ENCODE measurements around the gene PMCH.
"Not testable (repeated sequence)": the region's sequence is repeated elsewhere in the genome, so short reads cannot be mapped to it uniquely, and the experiment has no call there.

The PMCH gene

DNA sequence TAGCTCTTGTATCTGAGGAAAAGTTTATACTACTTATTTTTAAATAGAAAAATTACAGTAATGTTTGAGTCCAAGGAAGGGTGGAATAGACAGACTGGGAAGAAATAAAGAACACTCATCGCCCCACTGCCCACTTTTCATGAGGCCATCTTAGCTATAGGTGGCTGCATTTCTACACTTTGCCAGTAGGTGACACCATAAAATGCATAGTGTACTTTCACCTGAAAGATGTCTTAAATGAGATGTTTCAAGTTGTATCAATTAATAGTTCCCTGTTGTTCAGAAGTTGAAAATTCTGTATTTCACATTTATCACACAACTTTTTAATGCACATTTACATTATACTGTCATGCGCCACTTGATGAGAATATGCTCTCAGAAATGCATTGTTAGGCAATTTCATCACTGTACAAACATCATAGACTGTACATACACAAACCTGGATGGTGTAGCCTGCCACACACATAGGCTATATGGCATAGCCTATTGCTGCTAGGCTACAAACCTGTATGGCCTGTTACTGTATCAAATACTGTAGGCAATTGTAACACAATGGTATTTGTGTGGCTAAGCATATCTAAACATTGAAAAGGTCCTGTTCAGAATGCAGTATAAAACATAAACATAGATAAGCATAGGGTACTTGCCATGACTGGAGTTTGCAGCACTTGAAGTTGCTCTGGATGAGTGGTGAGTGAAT, 27.6 kb downstream of the PMCH start:
- Histone ChIP-seq H3K9ac (ENCODE audit: low read length) (no peak overlapping the region), H3K79me2 (ENCODE audit: insufficient read depth, low read length) (no peaks in the 10 kb centered on the region), H3K36me3 (ENCODE audit: low read length) (peaks cover 34% of the 10 kb centered on the region), H3K9me3 (ENCODE audit: insufficient read depth, low read length) (no peaks in the 10 kb centered on the region), H3F3A (ENCODE audit: insufficient read depth) (no peaks in the 10 kb centered on the region), H3K27ac (ENCODE audit: low read depth, low read length) (no peak overlapping the region), H3K9me2 (replicated peaks; ENCODE audit: insufficient read depth, low read length) (no peaks in the 10 kb centered on the region), H3K27me3 (ENCODE audit: low read length) (no peaks in the 10 kb centered on the region), H3K4me2 (ENCODE audit: low read depth, low read length, poor library complexity, severe bottlenecking) (no peak overlapping the region), H2AFZ (ENCODE audit: low read depth, low read length, severe bottlenecking) (no peak overlapping the region), H3K4me3 (ENCODE audit: insufficient read depth, low read length, poor library complexity, severe bottlenecking) (no peak overlapping the region), H4K20me1 (ENCODE audit: low read depth, low read length) (no peaks in the 10 kb centered on the region)
- no peak for TF ChIP-seq EZH2phosphoT487 (conservative IDR thresholded peaks at IDR 0.05; ENCODE audit: low read length)
- TF ChIP-seq, protein P1, sequence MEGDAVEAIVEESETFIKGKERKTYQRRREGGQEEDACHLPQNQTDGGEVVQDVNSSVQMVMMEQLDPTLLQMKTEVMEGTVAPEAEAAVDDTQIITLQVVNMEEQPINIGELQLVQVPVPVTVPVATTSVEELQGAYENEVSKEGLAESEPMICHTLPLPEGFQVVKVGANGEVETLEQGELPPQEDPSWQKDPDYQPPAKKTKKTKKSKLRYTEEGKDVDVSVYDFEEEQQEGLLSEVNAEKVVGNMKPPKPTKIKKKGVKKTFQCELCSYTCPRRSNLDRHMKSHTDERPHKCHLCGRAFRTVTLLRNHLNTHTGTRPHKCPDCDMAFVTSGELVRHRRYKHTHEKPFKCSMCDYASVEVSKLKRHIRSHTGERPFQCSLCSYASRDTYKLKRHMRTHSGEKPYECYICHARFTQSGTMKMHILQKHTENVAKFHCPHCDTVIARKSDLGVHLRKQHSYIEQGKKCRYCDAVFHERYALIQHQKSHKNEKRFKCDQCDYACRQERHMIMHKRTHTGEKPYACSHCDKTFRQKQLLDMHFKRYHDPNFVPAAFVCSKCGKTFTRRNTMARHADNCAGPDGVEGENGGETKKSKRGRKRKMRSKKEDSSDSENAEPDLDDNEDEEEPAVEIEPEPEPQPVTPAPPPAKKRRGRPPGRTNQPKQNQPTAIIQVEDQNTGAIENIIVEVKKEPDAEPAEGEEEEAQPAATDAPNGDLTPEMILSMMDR (IDR thresholded peaks at IDR 0.05; ENCODE audit: insufficient read depth, low read length, poor library complexity, severe bottlenecking) = peak; percentile 71

DNA sequence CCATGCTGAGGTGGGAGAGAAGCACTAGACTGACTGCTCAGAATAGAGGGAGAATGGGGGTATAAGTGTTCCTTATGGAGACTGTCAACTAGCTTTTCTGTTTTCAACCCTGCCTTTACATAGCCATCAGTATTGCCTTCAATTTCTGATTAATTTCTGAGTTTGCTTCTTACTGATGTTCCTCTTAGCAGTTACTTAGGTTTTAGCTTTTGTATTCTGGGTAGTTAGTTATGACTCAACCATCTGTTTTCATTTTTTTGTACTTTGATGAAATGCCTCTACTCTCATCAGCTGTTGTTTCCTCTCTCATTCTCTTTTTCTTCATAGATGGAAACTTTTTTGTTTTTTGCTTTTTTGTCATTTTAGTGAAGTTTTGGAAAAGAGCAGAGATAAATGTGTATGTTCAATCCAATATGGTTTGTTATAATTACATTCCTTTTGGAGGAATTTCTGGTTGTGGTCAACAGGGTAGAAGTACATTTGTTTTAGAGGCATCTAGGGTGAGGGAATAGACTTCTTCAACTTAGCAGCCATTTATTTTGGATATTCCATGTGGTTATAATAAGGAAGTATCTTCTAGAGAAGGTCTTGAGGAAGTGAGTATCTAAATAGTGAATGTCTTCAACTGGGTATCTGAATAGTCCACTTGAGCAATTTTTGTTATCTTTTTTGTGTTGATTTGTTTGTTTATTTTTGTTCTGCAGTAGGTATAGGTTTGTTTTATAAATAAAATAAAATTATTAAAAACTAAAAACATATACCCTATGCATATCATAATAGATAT, 29.6 kb downstream of the PMCH start:
- no peak overlapping the region for H3K27ac ChIP-seq (ENCODE audit: low read depth, low read length)
- no peaks in the 10 kb centered on the region; the same call in 1 of the 2 replicates for H4K20me1 ChIP-seq (ENCODE audit: low read depth, low read length)
- H3K27me3 ChIP-seq (ENCODE audit: low read length) = no peaks in the 10 kb centered on the region
- H3F3A ChIP-seq (ENCODE audit: insufficient read depth) = no peaks in the 10 kb centered on the region
- TF ChIP-seq, protein P1 (IDR thresholded peaks at IDR 0.05; ENCODE audit: insufficient read depth, low read length, poor library complexity, severe bottlenecking) = no peak
- no peak for TF ChIP-seq EZH2phosphoT487 (conservative IDR thresholded peaks at IDR 0.05; ENCODE audit: low read length)
- H3K4me2 ChIP-seq (ENCODE audit: low read depth, low read length, poor library complexity, severe bottlenecking) = no peak overlapping the region
- no peak overlapping the region for H3K4me3 ChIP-seq (ENCODE audit: insufficient read depth, low read length, poor library complexity, severe bottlenecking)
- H3K9me2 ChIP-seq (replicated peaks; ENCODE audit: insufficient read depth, low read length) = no peaks in the 10 kb centered on the region
- H3K9ac ChIP-seq (ENCODE audit: low read length) = no peak overlapping the region
- peaks cover 26% of the 10 kb centered on the region for H3K36me3 ChIP-seq (ENCODE audit: low read length)
- no peak overlapping the region for H2AFZ ChIP-seq (ENCODE audit: low read depth, low read length, severe bottlenecking)
- no peaks in the 10 kb centered on the region for H3K9me3 ChIP-seq (ENCODE audit: insufficient read depth, low read length)
- H3K79me2 ChIP-seq (ENCODE audit: insufficient read depth, low read length) = no peaks in the 10 kb centered on the region

DNA sequence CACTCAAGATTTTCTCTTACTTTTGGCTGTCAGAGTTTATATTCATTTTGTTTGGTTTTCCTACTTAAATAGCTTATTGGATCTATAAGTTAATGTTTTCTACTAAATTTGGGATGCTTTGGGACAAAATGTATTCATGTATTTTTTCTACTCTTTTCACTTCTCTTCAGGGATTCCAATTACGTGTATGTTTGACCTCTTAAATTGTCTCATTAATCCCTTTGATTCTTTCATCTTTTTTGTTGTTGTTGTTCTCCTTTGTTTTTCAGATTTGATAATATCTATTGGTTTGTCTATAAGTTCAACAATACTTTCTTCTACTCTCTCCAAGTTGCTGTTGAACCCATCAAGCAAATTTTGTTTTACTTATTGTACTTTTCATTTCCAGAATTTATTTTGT, 34.2 kb downstream of the PMCH start:
- H4K20me1 ChIP-seq (ENCODE audit: low read depth, low read length) = no peaks in the 10 kb centered on the region; the same call in 1 of the 2 replicates
- TF ChIP-seq, protein P1 (IDR thresholded peaks at IDR 0.05; ENCODE audit: insufficient read depth, low read length, poor library complexity, severe bottlenecking) = no peak
- no peak for TF ChIP-seq EZH2phosphoT487 (conservative IDR thresholded peaks at IDR 0.05; ENCODE audit: low read length)
- no peaks in the 10 kb centered on the region for H3K9me3 ChIP-seq (ENCODE audit: insufficient read depth, low read length)
- peaks cover 13% of the 10 kb centered on the region; the same call in 1 of the 2 replicates for H3K36me3 ChIP-seq (ENCODE audit: low read length)
- H3K9ac ChIP-seq (ENCODE audit: low read length) = no peak overlapping the region
- no peaks in the 10 kb centered on the region for H3K79me2 ChIP-seq (ENCODE audit: insufficient read depth, low read length)
- H3K4me2 ChIP-seq (ENCODE audit: low read depth, low read length, poor library complexity, severe bottlenecking) = no peak overlapping the region
- H3F3A ChIP-seq (ENCODE audit: insufficient read depth) = no peaks in the 10 kb centered on the region; the same call in 1 of the 2 replicates
- no peak overlapping the region for H2AFZ ChIP-seq (ENCODE audit: low read depth, low read length, severe bottlenecking)
- H3K4me3 ChIP-seq (ENCODE audit: insufficient read depth, low read length, poor library complexity, severe bottlenecking) = no peak overlapping the region
- H3K27ac ChIP-seq (ENCODE audit: low read depth, low read length) = no peak overlapping the region
- no peaks in the 10 kb centered on the region for H3K9me2 ChIP-seq (replicated peaks; ENCODE audit: insufficient read depth, low read length)
- no peaks in the 10 kb centered on the region for H3K27me3 ChIP-seq (ENCODE audit: low read length)

DNA sequence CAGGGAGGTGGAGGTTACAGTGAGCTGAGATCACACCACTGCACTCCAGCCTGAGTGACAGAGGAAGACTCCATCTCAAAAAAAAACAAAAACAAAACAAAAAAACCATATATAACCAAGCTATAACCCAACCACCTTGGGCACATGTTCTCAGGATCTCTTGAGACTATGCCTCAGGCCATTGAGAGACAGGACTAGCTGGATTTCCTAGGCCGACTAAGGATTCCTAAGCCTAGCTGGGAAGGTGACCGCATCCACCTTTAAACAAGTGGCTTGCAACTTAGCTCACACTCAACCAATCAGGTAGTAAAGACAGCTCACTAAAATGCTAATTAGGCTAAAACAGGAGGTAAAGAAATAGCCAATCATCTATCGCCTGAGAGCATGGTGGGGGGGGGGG, 42.4 kb downstream of the PMCH start:
- not testable (repeated sequence) for H3K9ac ChIP-seq (ENCODE audit: low read length); H3K79me2 ChIP-seq (ENCODE audit: insufficient read depth, low read length); H4K20me1 ChIP-seq (ENCODE audit: low read depth, low read length); H3K36me3 ChIP-seq (ENCODE audit: low read length); H3K9me2 ChIP-seq (replicated peaks; ENCODE audit: insufficient read depth, low read length); H3K4me3 ChIP-seq (ENCODE audit: insufficient read depth, low read length, poor library complexity, severe bottlenecking); H3F3A ChIP-seq (ENCODE audit: insufficient read depth); H3K27ac ChIP-seq (ENCODE audit: low read depth, low read length); H3K27me3 ChIP-seq (ENCODE audit: low read length); H3K4me2 ChIP-seq (ENCODE audit: low read depth, low read length, poor library complexity, severe bottlenecking); H3K9me3 ChIP-seq (ENCODE audit: insufficient read depth, low read length); H2AFZ ChIP-seq (ENCODE audit: low read depth, low read length, severe bottlenecking)

DNA sequence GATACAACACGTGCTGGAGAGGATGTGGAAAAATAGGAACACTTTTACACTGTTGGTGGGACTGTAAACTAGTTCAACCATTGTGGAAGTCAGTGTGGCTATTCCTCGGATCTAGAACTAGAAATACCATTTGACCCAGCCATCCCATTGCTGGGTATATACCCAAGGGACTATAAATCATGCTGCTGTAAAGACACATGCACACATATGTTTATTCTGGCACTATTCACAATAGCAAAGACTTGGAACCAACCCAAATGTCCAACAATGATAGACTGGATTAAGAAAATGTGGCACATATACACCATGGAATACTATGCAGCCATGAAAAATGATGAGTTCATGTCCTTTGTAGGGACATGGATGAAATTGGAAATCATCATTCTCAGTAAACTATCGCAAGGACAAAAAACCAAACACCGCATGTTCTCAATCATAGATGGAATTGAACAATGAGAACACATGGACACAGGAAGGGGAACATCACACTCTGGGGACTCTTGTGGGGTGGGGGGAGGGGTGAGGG, 50.5 kb downstream of the PMCH start:
- not testable (repeated sequence) for H3K4me2 ChIP-seq (ENCODE audit: low read depth, low read length, poor library complexity, severe bottlenecking); H3K9me2 ChIP-seq (replicated peaks; ENCODE audit: insufficient read depth, low read length); H3K9me3 ChIP-seq (ENCODE audit: insufficient read depth, low read length); H3K9ac ChIP-seq (ENCODE audit: low read length); H4K20me1 ChIP-seq (ENCODE audit: low read depth, low read length); H3K27me3 ChIP-seq (ENCODE audit: low read length); H3K27ac ChIP-seq (ENCODE audit: low read depth, low read length); H3K4me3 ChIP-seq (ENCODE audit: insufficient read depth, low read length, poor library complexity, severe bottlenecking); H2AFZ ChIP-seq (ENCODE audit: low read depth, low read length, severe bottlenecking); H3F3A ChIP-seq (ENCODE audit: insufficient read depth)
- peaks cover 21% of the 10 kb centered on the region for H3K36me3 ChIP-seq (ENCODE audit: low read length)
- H3K79me2 ChIP-seq (ENCODE audit: insufficient read depth, low read length) = peaks cover 19% of the 10 kb centered on the region
